ENCODE data around the gene OSBP2.

- TF ChIP-seq NFRKB (IDR thresholded peaks at IDR 0.05) (no peak), ARNT (IDR thresholded peaks at IDR 0.05) (no peak), SP1 (IDR thresholded peaks at IDR 0.05) (no peak), BHLHE40 (IDR thresholded peaks at IDR 0.05; ENCODE audit: borderline replicate concordance) (no peak), FOXA1 (IDR thresholded peaks at IDR 0.05) (no peak), CTBP1 (IDR thresholded peaks at IDR 0.05; ENCODE audit: borderline replicate concordance) (no peak), FOXM1 (IDR thresholded peaks at IDR 0.05; ENCODE audit: borderline replicate concordance) (no peak), TARDBP (IDR thresholded peaks at IDR 0.05) (no peak), PKNOX1 (IDR thresholded peaks at IDR 0.05) (no peak), SUZ12 (IDR thresholded peaks at IDR 0.05) (no peak)
Measured at GRCh38 chr22:30872285-30873041, 177.8 kb downstream of the OSBP2 start.
